ENCODE results near the gene DOCK4.
"Not testable (repeated sequence)": the region's sequence is repeated elsewhere in the genome, so short reads cannot be mapped to it uniquely, and the experiment has no call there.

DOCK4 gene

DNA sequence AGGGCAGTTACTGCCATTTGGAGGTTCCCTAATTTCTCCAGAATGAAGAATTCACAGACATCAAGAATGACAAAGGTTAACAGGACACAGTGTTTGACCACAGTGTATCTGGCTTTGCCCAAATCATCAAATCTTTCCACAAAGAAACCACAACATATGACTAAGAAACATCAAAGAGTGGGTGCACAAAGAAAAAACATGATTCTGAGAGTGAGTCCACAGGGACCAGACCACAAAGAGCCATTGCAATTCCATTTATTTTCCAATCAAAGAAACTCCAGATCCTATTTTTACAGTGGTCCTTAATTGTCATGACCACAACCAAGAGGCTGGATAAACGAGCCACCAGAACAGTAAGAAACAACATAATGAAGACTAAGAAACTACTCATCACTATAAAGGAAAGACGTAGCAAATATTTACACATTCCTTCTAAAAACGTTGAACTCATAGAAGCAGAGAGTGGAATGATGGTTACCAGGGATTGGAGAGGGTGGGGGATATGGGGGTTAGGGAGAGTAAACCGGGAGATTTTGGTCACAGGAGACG, 286.5 kb downstream of the DOCK4 start:
- TF ChIP-seq, protein P1, sequence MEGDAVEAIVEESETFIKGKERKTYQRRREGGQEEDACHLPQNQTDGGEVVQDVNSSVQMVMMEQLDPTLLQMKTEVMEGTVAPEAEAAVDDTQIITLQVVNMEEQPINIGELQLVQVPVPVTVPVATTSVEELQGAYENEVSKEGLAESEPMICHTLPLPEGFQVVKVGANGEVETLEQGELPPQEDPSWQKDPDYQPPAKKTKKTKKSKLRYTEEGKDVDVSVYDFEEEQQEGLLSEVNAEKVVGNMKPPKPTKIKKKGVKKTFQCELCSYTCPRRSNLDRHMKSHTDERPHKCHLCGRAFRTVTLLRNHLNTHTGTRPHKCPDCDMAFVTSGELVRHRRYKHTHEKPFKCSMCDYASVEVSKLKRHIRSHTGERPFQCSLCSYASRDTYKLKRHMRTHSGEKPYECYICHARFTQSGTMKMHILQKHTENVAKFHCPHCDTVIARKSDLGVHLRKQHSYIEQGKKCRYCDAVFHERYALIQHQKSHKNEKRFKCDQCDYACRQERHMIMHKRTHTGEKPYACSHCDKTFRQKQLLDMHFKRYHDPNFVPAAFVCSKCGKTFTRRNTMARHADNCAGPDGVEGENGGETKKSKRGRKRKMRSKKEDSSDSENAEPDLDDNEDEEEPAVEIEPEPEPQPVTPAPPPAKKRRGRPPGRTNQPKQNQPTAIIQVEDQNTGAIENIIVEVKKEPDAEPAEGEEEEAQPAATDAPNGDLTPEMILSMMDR (IDR thresholded peaks at IDR 0.05; ENCODE audit: low read depth, low read length, missing control alignments): no peak
- no peak overlapping the region for H3K4me3 ChIP-seq (ENCODE audit: low read depth, low read length)
- DNase-seq (ENCODE audit: low read depth): no peak

DNA sequence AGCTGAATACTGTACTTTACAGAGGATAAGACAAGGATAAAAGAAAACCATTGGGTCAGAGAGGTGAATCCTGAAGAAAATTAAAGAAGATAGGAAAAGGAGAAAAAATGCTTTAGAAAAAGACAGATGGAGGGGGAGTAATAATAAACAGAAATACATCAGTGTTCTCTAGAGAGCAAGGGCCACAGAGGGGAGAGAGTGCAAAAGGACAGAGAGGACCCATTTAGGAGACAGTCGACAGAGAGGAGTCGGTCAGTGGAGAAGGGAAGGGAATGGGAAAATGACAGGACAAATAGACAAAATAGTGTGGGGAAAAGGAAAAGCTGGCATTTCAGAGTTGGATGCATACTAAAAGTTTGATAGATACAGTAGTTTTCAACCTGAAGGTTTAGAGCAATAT, 287.0 kb downstream of the DOCK4 start:
- no peak overlapping the region for H3K4me3 ChIP-seq (ENCODE audit: low read depth, low read length)
- TF ChIP-seq, protein P1 (IDR thresholded peaks at IDR 0.05; ENCODE audit: low read depth, low read length, missing control alignments): no peak
- no peak for DNase-seq (ENCODE audit: low read depth)

DNA sequence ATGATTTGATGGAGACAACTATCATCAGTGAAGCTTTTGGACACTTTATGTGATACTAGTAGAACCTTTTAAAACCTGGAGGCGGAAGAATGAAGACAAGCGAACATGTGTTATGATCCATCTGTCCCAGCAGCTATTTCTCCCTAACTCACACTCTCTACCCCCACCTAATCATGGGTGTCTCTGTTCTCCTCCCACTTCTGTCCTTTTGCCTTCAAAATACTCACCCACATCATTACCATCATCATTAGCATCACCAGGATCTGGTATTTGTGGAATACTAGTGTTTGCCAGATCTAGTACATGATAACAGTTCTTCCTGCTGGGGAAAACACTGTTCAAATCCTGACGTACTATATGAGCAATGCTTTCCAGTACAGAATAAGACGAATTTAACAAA, 287.7 kb downstream of the DOCK4 start:
- H3K4me3 ChIP-seq (ENCODE audit: low read depth, low read length): no peak overlapping the region
- DNase-seq (ENCODE audit: low read depth): no peak
- TF ChIP-seq, protein P1 (IDR thresholded peaks at IDR 0.05; ENCODE audit: low read depth, low read length, missing control alignments): no peak

DNA sequence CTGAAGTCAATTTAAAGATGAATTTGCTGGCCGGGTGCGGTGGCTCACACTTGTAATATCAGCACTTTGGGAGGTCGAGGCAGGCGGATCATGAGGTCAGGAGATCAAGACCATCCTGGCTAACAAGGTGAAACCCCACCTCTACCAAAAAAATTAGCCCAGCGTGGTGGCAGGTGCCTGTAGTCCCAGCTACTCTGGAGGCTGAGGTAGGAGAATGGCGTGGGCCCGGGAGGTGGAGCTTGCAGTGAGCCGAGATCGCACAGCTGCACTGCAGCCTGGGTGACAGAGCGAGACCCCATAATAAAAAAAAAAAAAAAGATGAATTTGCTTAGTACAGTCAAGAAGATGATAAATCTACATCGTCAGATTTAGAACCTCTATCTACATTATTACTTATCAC, 288.8 kb downstream of the DOCK4 start:
- H3K4me3 ChIP-seq (ENCODE audit: low read depth, low read length); DNase-seq (ENCODE audit: low read depth): not testable (repeated sequence)

DNA sequence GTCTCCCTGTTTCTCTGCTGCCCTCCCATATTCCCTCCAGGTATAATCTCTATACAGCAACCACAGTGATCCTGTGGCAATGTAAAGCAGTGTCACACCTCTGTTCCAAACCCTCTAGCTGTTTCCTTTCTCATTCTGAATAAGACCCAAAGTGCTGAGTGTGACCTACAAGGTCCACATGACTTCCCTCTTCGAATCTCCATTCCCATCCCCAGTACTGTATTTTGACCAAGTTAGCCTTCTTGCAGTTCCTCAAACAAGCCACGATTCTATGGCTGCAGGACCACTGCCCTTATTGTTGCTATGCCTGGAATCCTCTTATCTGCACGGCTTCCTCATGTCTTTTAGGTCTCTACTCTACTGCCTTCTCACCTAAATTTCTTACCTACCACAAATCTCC, 291.9 kb downstream of the DOCK4 start:
- no peak for DNase-seq (ENCODE audit: low read depth)
- TF ChIP-seq, protein P1 (IDR thresholded peaks at IDR 0.05; ENCODE audit: low read depth, low read length, missing control alignments): no peak
- H3K4me3 ChIP-seq (ENCODE audit: low read depth, low read length): no peak overlapping the region

DNA sequence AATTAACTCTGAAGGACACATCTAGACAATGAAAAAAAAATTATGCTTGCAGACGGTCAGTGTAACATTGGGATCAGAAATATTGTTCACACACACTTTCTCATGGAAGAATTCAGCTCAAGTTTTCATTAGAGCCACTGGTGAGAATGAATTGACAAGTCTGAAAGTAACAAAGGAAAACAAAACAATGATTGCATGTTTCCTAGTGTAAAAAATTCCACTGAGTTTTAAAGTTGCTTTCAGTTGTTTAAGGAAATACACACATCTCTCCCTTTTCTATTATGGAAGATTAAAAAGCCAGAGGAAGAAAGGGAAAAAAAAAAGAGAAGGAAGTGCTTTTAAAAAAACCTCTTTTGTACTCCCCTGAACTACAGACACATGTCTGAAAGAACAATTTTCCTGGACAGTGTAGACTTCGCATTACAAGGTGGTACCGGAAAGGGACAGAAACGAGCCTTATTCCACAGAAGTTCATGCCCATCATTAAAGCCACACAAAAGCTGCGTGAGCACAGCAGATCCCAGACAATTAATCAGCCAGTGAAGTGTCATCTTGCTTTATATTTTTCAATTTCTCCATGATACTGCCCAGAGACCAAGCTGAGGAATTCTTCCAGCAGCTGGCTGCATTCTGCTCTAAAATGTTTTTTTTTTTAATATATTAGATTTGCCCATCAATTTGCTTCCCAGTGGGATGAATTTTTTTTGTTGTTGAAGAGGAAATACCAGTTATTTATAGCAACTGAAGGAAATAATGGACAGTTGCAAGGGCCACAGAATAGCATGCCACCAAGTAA, 294.8 kb downstream of the DOCK4 start:
- TF ChIP-seq, protein P1 (IDR thresholded peaks at IDR 0.05; ENCODE audit: low read depth, low read length, missing control alignments): no peak
- DNase-seq (ENCODE audit: low read depth): no peak
- no peak overlapping the region for H3K4me3 ChIP-seq (ENCODE audit: low read depth, low read length)

DNA sequence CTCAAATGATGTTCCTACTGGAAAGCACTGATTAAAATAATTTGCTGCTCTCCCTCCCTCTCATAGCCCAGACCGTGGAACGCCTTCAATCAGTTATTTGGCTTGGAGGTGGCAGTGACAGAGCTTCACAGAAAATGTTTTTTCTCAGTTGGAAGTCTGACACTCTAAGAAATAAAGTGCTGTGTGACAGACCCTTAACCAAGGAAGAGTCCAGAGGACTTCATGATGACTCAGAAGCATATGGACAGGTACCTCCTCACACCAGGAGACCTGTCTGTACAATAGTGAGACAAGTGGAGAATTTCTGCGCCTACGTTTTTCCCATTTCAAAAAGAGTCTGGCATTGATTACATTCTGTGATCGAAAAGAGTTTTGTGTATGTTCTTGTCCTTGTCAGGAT, 295.5 kb downstream of the DOCK4 start:
- TF ChIP-seq, protein P1 (IDR thresholded peaks at IDR 0.05; ENCODE audit: low read depth, low read length, missing control alignments): no peak
- DNase-seq (ENCODE audit: low read depth): no peak
- H3K4me3 ChIP-seq (ENCODE audit: low read depth, low read length): no peak overlapping the region

DNA sequence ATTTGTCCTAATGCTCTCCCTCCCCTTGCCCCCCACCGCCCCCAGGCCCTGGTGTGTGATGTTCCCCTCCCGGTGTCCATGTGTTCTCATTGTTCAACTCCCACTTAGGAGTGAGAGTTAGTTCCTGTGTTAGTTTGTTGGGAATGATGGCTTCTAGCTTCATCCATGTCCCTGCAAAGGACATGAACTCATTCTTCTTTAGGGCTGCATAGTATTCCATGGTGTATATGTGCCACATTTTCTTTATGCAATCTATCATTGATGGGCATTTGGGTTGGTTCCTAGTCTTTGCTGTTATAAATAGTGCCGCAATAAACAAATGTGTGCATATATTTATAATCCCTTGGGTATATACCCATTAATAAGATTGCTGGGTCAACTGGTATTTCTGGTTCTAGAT, 297.5 kb downstream of the DOCK4 start:
- H3K4me3 ChIP-seq (ENCODE audit: low read depth, low read length); DNase-seq (ENCODE audit: low read depth): not testable (repeated sequence)
